Kidney capillary endothelial cell (primary cell): Measurements from ENCODE around the gene OR52B2.
A peak's percentile ranks its signal among the peaks of the same experiment; 100 is the strongest.

Experiments
- DNase-seq: peaks from one replicate; pipeline ENCODE4 v3.0.0-alpha.2; 2018; ENCODE audit warnings: low spot score

OR52B2 gene

DNA sequence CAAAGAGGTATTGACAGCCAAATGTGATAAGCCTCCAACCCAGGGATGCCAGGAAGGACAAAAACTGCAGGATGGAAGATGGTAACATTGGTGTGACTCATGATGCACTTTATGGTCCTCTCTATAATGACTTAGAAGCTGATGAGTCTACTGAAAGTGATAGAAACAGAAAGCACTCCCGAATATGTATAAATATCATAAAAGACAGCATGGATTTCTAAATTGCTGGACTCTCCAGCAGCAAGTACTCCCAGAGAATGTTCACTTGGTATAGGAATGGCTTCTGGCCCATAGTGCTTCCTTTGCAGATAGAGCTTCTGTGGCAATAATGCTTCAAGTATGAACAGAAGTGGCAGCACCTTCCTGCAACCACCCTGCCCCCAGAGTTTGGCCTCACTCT, at the start of gene OR52B2:
Gene OR52B2 (minus strand): TSS at position 101 of the 400 bp plus-strand sequence. CDS start 0 bp downstream, at position 101.
- no peak for DNase-seq

DNA sequence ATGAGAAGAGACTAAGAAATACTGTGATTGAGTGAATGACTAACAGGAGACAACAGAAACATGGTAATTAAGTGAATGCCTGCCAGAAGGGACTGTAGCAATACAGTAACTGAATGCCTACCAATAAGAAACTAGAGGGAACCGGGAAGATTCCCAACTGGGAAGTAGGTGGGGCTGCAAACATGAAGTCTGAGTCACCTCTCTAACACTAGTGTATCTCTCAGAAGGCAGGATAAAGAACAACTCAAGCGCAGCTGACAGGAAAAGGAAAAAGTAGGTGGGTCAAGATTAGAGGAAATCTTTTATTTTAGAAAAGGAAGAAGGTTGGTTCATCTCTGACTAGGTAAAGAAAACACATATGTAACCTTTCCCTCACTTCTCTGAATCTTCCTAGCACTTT, 49.2 kb upstream of the OR52B2 start:
- peak; percentile 62 for DNase-seq

DNA sequence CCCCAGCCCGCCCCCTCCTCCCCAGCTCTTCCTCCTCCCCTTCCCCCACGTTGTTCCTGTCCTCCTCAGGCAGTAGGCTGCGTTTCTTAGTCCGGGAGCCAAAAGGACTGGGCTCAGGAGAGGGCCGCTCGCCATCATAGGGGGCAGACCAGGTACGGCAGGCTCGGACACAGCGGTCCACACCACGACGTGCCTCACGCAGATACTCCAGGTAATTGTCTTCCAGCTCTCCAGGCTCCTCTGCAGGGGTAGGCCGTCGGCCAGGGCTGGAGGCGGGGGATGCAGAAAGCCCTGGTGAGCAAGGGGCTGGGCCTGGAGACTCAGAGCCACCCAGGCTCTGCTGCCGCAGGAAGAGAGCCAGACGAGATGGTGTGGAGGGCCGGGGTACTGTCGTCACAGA, 47.6 kb upstream of the OR52B2 start:
- no peak for DNase-seq

DNA sequence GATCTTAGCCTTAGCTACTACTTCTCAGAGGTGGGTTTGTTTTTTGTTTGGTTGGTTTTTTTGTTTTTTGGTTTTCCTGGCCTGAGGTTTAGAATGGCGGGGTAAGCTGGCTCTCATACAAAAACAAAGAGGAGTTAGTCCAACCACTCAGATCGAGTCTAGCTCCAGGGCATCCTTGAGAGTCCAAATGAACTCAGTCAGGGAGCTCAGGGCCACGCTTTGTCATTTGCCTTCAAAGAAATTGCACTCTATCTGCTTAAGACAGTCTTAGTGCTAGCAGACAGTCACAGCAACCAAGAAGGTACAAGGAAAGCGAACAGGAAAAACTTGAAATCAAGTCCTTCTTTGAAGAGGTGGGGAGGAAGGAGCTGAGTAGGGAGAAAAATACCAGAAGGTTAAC, 46.4 kb upstream of the OR52B2 start:
- no peak for DNase-seq

DNA sequence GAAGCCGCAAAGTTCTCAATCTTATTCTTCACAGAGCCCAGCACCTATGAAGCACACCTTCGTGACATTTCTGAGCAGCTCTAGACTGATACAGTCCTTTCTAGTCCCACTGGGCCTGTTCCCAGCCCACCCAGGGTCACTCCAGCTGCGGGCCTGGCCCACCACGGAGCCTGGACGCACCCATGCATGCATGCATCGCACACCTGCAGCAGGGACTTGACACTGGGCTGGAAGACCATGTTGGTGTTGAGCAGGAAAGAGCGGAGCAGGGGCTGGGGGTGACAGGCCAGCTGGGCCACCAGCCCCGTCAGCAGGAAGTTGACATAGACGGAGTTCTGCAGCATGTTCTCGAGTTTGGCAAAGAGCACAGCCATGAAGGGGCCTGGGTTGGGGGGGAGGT, 44.4 kb upstream of the OR52B2 start:
- no peak for DNase-seq

DNA sequence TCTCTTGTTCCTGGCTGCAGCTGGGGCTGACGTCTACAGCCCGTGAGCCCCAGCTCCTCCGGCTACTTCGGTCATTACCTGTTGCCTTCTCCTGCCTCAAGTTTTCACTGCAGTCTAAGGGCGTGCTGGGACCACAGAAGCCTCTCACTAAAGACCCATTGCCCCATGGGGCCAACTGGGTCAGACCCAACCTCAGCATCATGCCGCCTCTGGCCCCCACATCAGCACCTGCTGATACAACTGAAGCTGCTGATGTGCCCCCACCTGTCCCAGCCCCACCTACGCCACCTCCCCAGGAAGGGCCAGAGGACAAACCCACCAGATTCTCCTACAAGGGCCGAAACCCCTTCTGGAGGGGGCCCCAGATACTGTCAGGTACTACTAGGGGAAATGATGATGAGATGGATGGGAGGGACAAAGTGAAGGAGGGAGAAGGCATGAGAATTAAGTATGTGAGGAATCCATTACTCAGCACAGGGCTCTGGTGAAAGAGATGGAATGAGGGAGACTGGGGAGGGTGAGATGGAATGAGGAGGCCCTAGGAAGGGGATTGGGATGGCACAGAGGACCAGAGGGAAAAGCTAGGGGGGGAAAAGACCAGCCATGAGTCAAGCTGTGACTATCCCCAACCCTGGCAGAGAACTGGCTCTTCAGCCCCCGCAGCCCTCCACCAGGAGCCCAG, 40.3 kb upstream of the OR52B2 start:
- DNase-seq, result no peak

DNA sequence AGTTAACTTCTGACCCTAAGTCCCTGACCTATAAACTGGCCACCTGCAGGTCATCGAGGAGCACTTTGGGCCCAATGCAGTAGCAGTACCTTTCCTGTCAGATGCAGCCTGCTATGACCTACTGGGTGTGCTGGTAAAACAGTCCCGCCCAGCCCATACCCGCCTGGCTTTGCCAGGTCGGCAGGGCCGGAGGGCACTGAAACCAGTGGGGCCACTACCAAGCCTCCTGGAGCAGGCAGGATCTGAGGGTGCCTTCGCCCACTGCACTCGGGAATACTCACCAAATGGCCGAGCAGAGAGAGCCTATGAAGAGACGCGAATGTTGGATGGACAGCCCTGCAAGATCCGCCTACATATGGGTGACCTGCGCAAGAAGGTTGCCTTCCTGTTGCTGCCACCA, 39.7 kb upstream of the OR52B2 start:
- no peak for DNase-seq

DNA sequence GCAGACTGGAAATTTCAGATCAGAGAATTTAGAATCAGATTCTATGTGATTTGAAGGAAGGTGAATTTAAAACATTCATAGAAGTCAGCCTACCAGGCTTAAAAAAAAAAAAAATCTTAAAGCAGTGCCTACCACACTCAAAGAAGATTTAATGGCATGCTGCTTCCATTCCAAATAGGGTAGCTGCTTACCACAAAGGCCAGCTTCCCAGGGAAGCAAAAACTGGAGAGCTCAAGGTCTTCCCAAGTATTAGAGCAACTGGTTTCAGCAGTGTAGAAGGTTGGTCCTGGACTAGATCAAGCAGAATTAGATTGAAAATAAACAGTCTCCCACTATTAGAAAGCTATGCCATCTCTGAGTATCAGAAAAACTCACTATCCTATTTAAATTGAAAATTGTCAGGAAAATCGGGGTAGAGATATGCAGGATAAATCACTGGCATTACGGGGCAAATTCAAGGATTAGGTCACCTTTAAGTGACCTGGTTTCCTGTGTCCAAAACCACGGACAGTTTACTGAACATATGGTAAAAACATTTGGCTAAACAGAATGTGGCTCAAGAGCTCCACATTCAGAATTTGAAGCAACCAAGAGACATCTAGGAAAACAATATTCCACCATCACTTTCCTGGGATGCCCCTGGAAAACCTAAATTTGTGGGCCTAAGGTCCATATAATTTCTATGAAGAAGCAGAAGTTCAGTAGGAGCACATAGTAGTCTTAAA, 36.5 kb upstream of the OR52B2 start:
- no peak for DNase-seq

DNA sequence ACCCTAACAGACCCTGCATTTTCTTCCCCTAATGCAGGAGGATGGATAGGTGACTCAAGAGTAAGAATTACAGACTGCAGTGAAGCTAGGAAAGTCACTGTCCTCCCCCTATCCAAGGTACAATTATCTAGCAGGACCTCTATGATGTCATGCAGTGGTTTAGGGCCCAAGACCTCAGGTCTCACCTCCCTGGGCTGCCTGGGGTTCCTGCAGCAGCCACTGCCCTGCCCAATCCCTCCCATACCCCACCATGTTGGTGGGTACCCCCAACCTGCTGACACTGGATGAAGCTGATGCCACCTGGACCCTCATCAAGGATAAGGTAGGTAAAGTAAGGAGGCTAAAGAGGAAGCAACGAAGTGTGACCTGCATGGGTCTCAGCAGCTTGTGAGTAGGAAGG, 35.2 kb upstream of the OR52B2 start, which contains the start of gene C11orf42:
Gene C11orf42 (plus strand): TSS at position 192 of the 400 bp plus-strand sequence. CDS start 59 bp downstream, at position 251.
- no peak for DNase-seq

DNA sequence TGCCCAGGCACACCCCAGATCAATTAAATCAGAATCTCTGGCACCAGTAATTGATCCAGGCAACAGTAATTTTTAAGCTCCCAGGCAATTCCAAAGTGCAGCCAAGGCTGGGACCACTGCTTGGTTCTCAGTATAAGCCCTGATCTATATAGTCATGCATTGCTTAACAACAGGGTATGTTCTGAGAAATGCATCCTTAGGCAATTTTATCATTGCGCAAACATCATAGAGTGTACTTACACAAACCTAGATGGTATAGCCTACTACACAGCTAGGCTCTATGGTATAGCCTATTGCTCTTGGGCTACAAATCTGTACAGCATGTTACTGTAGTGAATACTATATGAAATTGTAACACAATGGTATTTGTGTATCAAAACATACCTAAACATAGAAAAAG, 34.6 kb upstream of the OR52B2 start:
- DNase-seq, result no peak

DNA sequence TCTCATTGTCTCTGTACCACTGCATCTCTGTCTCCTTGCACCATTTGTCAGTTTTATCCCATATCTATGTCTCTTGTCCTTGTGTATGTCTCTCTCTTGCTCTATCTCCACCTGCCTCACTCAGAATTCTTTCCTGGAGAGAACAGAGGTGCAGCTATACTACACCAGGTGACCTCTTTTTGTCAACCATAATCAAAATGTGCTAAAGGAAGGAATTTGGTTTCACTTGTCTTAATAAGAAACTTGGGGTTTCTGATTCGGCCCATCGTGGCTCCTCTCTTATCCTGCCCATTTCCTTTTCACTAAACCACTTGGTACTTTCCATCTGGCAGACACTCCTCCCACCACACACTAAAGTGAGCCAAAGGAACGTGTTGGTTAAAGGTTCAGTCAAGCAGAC, 33.2 kb upstream of the OR52B2 start:
- no peak for DNase-seq

DNA sequence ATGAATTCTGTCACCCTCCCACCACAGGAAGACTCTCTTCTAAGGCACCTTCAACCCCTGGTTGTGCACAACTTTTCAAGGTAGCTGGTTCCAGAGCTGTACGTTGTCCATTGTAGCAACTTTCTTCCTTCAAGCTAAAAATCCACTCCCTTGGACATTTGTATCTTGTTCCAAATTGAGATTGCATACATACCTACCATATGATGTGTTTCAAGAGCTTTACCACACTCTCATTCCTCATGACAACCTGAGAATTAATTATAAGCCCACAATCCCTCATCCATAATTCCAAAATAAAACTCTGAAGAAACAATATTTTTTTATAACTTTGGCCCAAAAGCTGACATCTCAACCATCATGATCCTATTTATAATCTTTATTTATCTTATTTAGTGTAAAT, 31.9 kb upstream of the OR52B2 start:
- no peak for DNase-seq

DNA sequence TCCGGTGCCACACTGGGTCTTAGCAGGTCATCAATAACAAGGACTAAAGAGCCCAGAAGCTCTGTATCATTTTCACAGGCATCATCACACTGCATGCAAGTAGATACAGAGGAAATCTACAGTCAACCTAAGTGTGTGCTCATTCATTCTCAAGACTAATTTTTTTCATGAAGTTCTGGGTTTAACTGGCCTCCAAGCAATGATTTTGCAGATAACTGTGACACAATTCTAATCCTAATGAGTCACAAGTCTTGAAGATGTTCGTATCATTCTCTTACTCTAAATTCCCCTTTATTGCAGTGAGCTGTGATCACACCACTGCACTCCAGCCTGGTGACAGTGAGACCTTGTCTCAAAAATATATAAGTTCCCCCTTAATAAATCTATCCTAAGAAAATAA, 31.4 kb upstream of the OR52B2 start:
- no peak for DNase-seq

DNA sequence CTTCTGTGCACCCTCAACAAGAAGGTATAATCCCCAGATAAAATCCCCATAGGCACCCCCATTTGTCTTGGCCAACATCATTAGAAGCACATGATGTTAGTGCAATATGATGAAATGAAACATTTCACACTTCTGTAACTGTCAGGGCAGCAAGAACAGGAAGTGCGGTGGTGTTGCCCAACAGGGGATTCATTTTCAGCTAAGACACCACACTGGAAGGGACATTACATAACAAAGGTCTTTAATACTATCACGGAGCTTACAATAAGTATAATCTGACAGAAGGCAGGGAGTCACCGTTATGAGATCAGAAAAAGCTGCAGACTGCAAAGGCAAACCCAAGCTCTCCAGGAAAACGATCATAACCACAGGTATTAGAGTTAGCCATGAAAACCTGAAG, 30.8 kb upstream of the OR52B2 start:
- DNase-seq, result no peak

DNA sequence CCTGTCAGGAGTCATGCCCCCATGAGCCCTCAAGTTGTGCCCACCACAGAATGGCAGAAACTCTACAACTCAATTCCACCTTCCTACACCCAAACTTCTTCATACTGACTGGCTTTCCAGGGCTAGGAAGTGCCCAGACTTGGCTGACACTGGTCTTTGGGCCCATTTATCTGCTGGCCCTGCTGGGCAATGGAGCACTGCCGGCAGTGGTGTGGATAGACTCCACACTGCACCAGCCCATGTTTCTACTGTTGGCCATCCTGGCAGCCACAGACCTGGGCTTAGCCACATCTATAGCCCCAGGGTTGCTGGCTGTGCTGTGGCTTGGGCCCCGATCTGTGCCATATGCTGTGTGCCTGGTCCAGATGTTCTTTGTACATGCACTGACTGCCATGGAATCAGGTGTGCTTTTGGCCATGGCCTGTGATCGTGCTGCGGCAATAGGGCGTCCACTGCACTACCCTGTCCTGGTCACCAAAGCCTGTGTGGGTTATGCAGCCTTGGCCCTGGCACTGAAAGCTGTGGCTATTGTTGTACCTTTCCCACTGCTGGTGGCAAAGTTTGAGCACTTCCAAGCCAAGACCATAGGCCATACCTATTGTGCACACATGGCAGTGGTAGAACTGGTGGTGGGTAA, 29.2 kb upstream of the OR52B2 start, which contains the start of gene OR52W1:
Gene OR52W1 (plus strand): TSS at position 51 of the 637 bp plus-strand sequence. CDS start 0 bp downstream, at position 51.
- DNase-seq, result no peak

DNA sequence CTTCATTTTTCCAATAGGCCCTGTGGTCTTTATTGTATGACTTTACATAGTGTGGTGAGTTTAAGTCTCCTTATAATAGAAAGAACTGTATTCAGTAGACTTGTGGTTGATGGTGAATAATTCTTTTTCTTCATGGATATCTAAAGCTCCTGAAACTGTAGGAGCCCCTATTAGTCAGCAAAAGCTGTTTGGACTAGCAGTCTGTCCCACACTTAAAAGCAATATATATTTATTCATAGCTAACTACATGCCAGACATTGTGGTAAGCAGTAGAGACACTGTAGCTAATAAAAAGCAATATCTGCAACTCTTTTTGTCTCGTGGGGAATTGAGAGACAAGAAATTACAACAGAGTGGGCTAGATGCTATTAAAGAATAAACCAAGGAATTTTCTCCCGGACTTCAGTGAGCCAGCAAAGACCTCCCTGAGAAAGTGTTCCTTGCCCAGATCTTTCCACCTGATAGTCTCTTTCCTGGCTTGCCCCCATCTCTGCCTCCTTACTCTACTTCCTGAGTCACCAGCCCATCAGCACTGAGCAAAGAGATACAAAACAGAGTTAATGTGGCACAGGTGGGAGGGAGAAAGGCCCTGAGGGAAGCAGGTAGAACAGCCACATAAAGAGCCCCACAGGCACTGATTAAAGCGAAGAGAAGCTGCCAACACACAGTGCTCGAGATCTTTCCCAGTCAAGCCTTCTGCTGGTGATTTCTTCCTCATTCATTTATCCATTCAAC, 27.5 kb upstream of the OR52B2 start:
- DNase-seq, result no peak

DNA sequence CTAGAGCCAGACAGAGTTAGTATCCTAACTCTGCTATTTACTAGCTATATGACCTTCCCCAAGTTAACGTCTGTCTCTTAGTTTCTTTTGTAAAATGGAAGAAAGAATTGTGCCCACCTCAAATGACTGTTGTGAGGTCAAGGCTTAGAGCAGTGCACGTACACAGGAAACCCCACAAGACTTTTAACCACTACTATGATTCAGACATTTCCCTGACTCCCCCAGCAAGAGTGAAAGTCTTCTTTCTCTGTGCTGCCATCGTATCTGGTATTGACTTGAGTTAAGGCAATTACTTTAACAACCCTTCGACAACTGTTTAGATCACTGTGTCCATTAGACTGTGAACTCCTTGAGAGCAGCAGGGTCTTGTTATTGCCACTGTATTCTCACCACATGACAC, 26.3 kb upstream of the OR52B2 start:
- DNase-seq, result no peak

DNA sequence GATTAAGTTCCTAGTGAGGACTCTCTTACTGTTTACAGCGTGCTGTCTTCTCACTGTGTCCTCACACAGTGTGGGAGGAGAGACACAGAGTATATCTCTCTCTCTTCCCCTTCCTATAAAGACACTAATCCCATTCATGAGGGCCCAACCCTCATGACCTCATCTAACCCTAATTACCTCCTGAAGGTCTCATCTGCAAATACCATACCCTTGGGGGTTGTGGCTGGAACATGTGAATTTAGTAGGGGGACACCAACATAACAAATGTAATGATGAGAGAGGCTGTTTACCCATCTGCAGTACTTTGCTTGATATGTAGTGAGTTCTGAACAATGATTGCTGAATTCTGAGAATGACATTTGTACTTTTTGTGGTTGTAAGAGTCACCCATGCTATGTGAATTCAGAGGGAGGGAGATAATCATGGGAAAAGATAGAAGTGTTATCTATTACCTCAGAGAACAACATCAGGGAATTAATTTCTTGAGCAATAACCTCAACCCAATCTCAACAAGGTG, 24.0 kb upstream of the OR52B2 start:
- no peak for DNase-seq

DNA sequence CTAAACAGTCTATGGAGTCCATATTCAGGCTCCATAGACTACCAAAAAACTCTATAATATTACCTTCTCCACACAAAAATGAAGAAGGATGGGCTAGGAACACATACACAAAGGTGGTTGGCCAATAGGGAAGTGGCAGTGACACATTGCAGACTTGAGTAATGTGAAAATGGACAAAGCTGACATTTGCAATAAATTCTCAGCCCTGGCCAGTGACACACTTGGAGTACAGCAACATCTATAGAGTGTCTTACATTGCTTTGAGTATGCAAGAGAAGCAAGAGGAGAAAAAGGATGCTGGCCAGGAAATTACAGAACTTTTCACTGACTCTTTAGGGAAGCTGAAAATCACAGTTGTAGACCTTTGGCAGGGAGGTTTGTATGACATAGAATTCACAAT, 21.6 kb upstream of the OR52B2 start:
- no peak for DNase-seq

DNA sequence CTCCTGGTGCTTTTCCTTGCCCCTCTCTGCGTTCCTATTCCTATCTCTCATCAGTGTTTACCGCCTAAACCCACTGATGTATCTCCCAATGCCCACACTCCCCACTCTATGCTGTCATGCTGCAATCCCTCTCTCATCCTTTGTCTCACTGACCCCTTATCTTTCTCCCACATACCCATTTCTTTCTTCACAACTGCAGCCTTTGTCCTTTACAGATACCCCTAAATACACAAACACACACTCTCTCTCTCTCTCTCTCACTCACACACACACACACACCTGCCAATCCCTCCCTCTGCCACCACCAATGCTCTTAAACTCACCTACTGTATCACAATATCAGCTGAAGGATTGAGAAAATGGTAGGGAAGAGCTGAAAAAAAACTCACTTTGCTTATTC, 5.3 kb upstream of the OR52B2 start:
- DNase-seq, result no peak

DNA sequence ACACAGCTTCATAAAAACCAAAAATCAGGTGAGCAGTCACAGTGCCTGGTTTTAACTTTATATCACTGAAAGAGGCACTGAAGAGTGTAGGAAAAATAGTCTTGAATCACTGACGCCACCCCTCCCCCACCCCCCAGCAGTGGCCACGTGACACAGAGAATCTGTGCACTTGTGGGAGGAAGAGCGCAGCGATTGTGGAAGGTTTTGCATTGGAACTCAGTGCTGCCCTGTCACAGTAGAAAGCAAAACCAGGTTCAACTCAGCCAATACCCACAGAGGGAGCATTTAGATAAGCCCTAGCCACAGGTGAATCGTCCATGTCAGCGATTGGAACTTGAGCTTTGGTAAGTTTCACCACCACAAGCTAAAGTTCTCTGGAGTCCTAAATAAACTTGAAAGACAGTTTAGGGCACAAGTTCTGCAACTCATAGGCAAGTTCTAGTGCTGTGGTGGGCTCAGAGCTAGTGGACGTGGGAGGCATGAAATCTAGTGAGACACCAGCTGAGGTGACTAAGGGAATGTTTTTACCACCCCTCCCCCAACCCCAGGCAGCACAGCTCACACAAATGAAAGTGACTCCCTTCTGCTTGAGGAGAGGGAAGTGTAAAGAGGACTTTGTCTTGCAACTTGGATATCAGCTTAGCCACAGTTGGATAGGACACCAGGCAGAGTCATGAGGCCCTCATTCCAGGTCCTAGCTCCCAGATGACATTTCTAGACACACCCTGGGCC, 13.3 kb downstream of the OR52B2 start:
- DNase-seq, result no peak

DNA sequence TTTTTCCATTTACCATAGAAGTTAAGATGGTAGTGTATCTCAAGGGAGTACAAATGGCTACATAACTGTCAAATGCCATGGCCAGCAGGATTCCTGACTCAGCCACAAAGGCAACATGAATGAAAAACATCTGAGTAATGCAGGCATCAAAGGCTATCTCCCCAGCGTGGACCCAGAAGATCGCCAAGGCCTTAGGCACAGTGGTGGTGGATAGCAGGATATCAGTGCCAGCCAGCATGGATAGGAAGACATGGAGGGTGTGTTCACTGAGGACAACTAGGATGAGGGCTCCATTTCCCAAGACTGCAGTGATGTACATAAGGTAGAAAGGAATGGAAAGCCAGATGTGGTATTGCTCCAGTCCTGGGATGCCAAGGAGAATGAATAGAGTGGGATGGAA, 18.0 kb downstream of the OR52B2 start:
- no peak for DNase-seq
